WTC11 (cell line): ENCODE measurements around the gene SYNCRIP. TPM values are rescaled to one million over a fixed set of nuclear protein-coding genes. Genes with fewer than 3 reads are reported as not detected.

Source experiments
- ATAC-seq: fragments of 200-7000 bp; cut with Tn5 transposase; 2 replicates; pipeline ENCODE4 v1.10.0; 2021; ENCODE audit warnings: mild to moderate bottlenecking, moderate library complexity
- CTCF ChIA-PET: fragments of 300-600 bp; sonication (Branson Sonifier 250); formaldehyde crosslinking; loops from one replicate; lab custom pipeline; 2021; ENCODE audit warnings: antibody characterized with exemption; lab: Charles Lee
- POLR2A ChIA-PET: fragments of 350-600 bp; sonication (Branson Sonifier 250); formaldehyde crosslinking; loops from one replicate; lab custom pipeline; 2021; ENCODE audit warnings: antibody characterized with exemption; lab: Charles Lee
- DNase-seq: peaks from one replicate; pipeline ENCODE4 v3.0.0; 2021; ENCODE audit warnings: low spot score
- H3K27ac Mint-ChIP-seq: 2 replicates; pipeline ENCODE4 v1.8.0; 2021; ENCODE audit warnings: mixed read lengths
- H3K27me3 Mint-ChIP-seq: 2 replicates; pipeline ENCODE4 v1.8.0; 2021; ENCODE audit warnings: low read depth, mild to moderate bottlenecking, moderate library complexity, mixed read lengths
- H3K36me3 Mint-ChIP-seq: 2 replicates; pipeline ENCODE4 v1.8.0; 2021; ENCODE audit warnings: mixed read lengths
- H3K4me1 Mint-ChIP-seq: 2 replicates; pipeline ENCODE4 v1.8.0; 2022; ENCODE audit warnings: mixed read lengths
- H3K4me3 Mint-ChIP-seq: 2 replicates; pipeline ENCODE4 v1.8.0; 2021; ENCODE audit warnings: mild to moderate bottlenecking, moderate library complexity, mixed read lengths
- H3K9me3 Mint-ChIP-seq: 2 replicates; pipeline ENCODE4 v1.8.0; 2021; ENCODE audit warnings: mixed read lengths
- ATF1 ChIP-seq: sonication (generic); formaldehyde crosslinking; IDR thresholded peaks from 2 replicates; pipeline ENCODE4 v1.8.1; 2023; ENCODE audit warnings: mild to moderate bottlenecking, moderate library complexity, missing genetic modification reagents
- CBFB ChIP-seq: sonication (generic); formaldehyde crosslinking; IDR thresholded peaks from 2 replicates; pipeline ENCODE4 v1.8.1; 2022; ENCODE audit warnings: mild to moderate bottlenecking, low read depth, missing genetic modification reagents
- ELF4 ChIP-seq: sonication (generic); formaldehyde crosslinking; IDR thresholded peaks from 2 replicates; pipeline ENCODE4 v1.8.1; 2022; ENCODE audit warnings: low read depth, mild to moderate bottlenecking, moderate library complexity, missing genetic modification reagents
- EMX1 ChIP-seq: fragments of 250-450 bp; sonication (Bioruptor Pico); IDR thresholded peaks from 2 replicates; pipeline ENCODE4 v1.8.0; 2021; ENCODE audit warnings: mild to moderate bottlenecking
- HMGA2 ChIP-seq: fragments of 250-450 bp; sonication (Bioruptor Pico); IDR thresholded peaks from 2 replicates; pipeline ENCODE4 v1.4.0; 2021; ENCODE audit warnings: mild to moderate bottlenecking, moderate library complexity
- JAZF1 ChIP-seq: fragments of 250-450 bp; sonication (Bioruptor Pico); IDR thresholded peaks from 2 replicates; pipeline ENCODE4 v1.9.0; 2021; ENCODE audit warnings: moderate library complexity, mild to moderate bottlenecking, inconsistent platforms
- JUN ChIP-seq: sonication (generic); formaldehyde crosslinking; IDR thresholded peaks from 2 replicates; pipeline ENCODE4 v1.8.0; 2023; ENCODE audit warnings: mild to moderate bottlenecking, missing genetic modification reagents
- MXD4 ChIP-seq: fragments of 250-450 bp; sonication (Bioruptor Pico); IDR thresholded peaks from 2 replicates; pipeline ENCODE4 v1.8.0; 2021; ENCODE audit warnings: mild to moderate bottlenecking, moderate library complexity, borderline replicate concordance
- ZBTB21 ChIP-seq: sonication (generic); formaldehyde crosslinking; IDR thresholded peaks from 2 replicates; pipeline ENCODE4 v1.8.1; 2023; ENCODE audit warnings: mild to moderate bottlenecking, missing genetic modification reagents, borderline replicate concordance
- total RNA-seq: library from RNA; stranded (reverse); gene quantifications from 3 replicates; pipeline ENCODE4 v1.2.3, GENCODE V29; 2021
- TF ChIP-seq, protein P1 (sequence below): fragments of 250-450 bp; sonication (Bioruptor Pico); IDR thresholded peaks from 2 replicates; pipeline ENCODE4 v2.1.2; 2022; ENCODE audit warnings: mild to moderate bottlenecking, moderate library complexity
- TF ChIP-seq, protein P2 (sequence below): sonication (generic); formaldehyde crosslinking; IDR thresholded peaks from 2 replicates; pipeline ENCODE4 v1.8.1; 2023; ENCODE audit warnings: mild to moderate bottlenecking, missing genetic modification reagents, borderline replicate concordance
- TF ChIP-seq, protein P3 (sequence below): sonication (generic); formaldehyde crosslinking; IDR thresholded peaks from 2 replicates; pipeline ENCODE4 v1.8.1; 2022; ENCODE audit warnings: mild to moderate bottlenecking, missing genetic modification reagents, moderate library complexity, borderline replicate concordance
- TF ChIP-seq, protein P4 (sequence below): sonication (generic); formaldehyde crosslinking; IDR thresholded peaks from 2 replicates; pipeline ENCODE4 v1.8.0; 2023; ENCODE audit warnings: mild to moderate bottlenecking, missing genetic modification reagents
- TF ChIP-seq, protein P5 (sequence below): sonication (generic); formaldehyde crosslinking; IDR thresholded peaks from 2 replicates; pipeline ENCODE4 v1.8.1; 2023; ENCODE audit warnings: mild to moderate bottlenecking, missing genetic modification reagents, moderate library complexity
- TF ChIP-seq, protein P6 (sequence below): sonication (generic); formaldehyde crosslinking; IDR thresholded peaks from 2 replicates; pipeline ENCODE4 v1.8.1; 2023; ENCODE audit warnings: mild to moderate bottlenecking, missing genetic modification reagents
- TF ChIP-seq, protein P7 (sequence below): sonication (generic); formaldehyde crosslinking; conservative IDR thresholded peaks from 2 replicates; pipeline ENCODE4 v1.8.1; 2022; ENCODE audit warnings: mild to moderate bottlenecking, missing genetic modification reagents
- TF ChIP-seq, protein P8 (sequence below): fragments of 250-450 bp; sonication (Bioruptor Pico); IDR thresholded peaks from 2 replicates; pipeline ENCODE4 v1.9.0; 2021; ENCODE audit warnings: mild to moderate bottlenecking

SYNCRIP gene
- total RNA-seq, 1 experiment from 2014 or later: 150 TPM

DNA sequence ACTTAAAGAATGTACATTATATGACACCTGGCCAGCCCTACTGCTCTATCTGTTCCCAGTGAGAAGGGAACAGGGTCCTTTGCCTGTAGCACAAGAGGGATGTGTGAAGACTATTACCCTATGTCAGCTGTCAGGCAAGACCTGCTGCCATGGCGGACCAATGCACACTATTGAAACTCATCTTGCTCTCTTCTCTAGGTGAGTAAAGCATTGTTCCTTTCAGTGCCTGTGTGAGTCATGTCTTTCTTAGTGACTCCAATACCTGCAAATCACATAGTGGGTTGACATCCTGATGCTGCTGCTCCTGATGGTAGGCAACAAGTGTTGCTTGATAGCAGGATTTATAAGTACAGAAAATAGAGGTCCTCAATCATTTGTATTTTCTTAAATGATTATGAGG, 48.8 kb upstream of the SYNCRIP start:
- Mint-ChIP-seq H3K4me1 (no peaks in the 10 kb centered on the region), H3K9me3 (peaks cover 8% of the 10 kb centered on the region), H3K27me3 (no peaks in the 10 kb centered on the region), H3K36me3 (no peaks in the 10 kb centered on the region), H3K4me3 (no peak overlapping the region), H3K27ac (no peak overlapping the region)
- POLR2A ChIA-PET: interaction anchor here (0.5 kb wide), 1 partner anchor 49 kb away, joined by 3 read pairs; the partner anchor contains the start of gene SYNCRIP
- CTCF ChIA-PET: no interaction called here
- no peak for TF ChIP-seq HMGA2 (CRISPR knock-in tag)
- TF ChIP-seq, protein P1, sequence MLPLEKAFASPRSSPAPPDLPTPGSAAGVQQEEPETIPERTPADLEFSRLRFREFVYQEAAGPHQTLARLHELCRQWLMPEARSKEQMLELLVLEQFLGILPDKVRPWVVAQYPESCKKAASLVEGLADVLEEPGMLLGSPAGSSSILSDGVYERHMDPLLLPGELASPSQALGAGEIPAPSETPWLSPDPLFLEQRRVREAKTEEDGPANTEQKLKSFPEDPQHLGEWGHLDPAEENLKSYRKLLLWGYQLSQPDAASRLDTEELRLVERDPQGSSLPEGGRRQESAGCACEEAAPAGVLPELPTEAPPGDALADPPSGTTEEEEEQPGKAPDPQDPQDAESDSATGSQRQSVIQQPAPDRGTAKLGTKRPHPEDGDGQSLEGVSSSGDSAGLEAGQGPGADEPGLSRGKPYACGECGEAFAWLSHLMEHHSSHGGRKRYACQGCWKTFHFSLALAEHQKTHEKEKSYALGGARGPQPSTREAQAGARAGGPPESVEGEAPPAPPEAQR (CRISPR knock-in tag): no peak
- TF ChIP-seq, protein P2, sequence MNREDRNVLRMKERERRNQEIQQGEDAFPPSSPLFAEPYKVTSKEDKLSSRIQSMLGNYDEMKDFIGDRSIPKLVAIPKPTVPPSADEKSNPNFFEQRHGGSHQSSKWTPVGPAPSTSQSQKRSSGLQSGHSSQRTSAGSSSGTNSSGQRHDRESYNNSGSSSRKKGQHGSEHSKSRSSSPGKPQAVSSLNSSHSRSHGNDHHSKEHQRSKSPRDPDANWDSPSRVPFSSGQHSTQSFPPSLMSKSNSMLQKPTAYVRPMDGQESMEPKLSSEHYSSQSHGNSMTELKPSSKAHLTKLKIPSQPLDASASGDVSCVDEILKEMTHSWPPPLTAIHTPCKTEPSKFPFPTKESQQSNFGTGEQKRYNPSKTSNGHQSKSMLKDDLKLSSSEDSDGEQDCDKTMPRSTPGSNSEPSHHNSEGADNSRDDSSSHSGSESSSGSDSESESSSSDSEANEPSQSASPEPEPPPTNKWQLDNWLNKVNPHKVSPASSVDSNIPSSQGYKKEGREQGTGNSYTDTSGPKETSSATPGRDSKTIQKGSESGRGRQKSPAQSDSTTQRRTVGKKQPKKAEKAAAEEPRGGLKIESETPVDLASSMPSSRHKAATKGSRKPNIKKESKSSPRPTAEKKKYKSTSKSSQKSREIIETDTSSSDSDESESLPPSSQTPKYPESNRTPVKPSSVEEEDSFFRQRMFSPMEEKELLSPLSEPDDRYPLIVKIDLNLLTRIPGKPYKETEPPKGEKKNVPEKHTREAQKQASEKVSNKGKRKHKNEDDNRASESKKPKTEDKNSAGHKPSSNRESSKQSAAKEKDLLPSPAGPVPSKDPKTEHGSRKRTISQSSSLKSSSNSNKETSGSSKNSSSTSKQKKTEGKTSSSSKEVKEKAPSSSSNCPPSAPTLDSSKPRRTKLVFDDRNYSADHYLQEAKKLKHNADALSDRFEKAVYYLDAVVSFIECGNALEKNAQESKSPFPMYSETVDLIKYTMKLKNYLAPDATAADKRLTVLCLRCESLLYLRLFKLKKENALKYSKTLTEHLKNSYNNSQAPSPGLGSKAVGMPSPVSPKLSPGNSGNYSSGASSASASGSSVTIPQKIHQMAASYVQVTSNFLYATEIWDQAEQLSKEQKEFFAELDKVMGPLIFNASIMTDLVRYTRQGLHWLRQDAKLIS (CRISPR knock-in tag): no peak
- no peak for TF ChIP-seq CBFB (CRISPR knock-in tag)
- no peak for TF ChIP-seq ATF1
- TF ChIP-seq, protein P3, sequence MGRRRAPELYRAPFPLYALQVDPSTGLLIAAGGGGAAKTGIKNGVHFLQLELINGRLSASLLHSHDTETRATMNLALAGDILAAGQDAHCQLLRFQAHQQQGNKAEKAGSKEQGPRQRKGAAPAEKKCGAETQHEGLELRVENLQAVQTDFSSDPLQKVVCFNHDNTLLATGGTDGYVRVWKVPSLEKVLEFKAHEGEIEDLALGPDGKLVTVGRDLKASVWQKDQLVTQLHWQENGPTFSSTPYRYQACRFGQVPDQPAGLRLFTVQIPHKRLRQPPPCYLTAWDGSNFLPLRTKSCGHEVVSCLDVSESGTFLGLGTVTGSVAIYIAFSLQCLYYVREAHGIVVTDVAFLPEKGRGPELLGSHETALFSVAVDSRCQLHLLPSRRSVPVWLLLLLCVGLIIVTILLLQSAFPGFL (CRISPR knock-in tag): no peak
- TF ChIP-seq ZBTB21 (CRISPR knock-in tag): no peak
- TF ChIP-seq JUN: no peak
- TF ChIP-seq, protein P4, sequence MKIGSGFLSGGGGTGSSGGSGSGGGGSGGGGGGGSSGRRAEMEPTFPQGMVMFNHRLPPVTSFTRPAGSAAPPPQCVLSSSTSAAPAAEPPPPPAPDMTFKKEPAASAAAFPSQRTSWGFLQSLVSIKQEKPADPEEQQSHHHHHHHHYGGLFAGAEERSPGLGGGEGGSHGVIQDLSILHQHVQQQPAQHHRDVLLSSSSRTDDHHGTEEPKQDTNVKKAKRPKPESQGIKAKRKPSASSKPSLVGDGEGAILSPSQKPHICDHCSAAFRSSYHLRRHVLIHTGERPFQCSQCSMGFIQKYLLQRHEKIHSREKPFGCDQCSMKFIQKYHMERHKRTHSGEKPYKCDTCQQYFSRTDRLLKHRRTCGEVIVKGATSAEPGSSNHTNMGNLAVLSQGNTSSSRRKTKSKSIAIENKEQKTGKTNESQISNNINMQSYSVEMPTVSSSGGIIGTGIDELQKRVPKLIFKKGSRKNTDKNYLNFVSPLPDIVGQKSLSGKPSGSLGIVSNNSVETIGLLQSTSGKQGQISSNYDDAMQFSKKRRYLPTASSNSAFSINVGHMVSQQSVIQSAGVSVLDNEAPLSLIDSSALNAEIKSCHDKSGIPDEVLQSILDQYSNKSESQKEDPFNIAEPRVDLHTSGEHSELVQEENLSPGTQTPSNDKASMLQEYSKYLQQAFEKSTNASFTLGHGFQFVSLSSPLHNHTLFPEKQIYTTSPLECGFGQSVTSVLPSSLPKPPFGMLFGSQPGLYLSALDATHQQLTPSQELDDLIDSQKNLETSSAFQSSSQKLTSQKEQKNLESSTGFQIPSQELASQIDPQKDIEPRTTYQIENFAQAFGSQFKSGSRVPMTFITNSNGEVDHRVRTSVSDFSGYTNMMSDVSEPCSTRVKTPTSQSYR (CRISPR knock-in tag): no peak
- no peak for TF ChIP-seq MXD4
- no peak for DNase-seq
- ATAC-seq: no peak

DNA sequence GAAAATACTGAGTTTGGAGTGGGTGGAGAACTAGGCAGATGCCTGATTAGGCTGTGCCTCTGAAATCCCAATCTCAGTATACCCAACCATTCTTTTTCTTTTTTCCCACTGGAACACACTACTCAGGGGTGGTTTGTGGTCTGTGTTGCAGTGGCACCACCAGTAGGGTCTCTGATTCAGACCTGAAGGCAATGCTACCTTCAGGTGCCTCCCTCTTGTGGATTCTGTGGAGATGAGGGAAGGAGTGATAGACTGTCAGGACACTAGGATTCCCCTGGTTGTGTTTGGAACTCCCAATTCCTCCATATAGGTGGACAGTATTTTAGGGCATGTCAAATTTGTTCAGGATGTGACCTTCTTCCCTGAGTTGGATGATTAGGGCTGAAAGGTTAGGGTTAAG, 47.4 kb upstream of the SYNCRIP start:
- Mint-ChIP-seq H3K4me3 (no peak overlapping the region), H3K27me3 (no peaks in the 10 kb centered on the region), H3K9me3 (0 out of 2 replicates have a peak, but pooled peaks cover 3% of the 10 kb centered on the region), H3K4me1 (no peaks in the 10 kb centered on the region), H3K36me3 (no peaks in the 10 kb centered on the region), H3K27ac (no peak overlapping the region)
- POLR2A ChIA-PET: no interaction called here
- ATAC-seq: peak; percentile 71
- CTCF ChIA-PET: no interaction called here
- DNase-seq: no peak
- TF ChIP-seq, protein P5, sequence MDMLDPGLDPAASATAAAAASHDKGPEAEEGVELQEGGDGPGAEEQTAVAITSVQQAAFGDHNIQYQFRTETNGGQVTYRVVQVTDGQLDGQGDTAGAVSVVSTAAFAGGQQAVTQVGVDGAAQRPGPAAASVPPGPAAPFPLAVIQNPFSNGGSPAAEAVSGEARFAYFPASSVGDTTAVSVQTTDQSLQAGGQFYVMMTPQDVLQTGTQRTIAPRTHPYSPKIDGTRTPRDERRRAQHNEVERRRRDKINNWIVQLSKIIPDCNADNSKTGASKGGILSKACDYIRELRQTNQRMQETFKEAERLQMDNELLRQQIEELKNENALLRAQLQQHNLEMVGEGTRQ (CRISPR knock-in tag): no peak
- TF ChIP-seq, protein P6, sequence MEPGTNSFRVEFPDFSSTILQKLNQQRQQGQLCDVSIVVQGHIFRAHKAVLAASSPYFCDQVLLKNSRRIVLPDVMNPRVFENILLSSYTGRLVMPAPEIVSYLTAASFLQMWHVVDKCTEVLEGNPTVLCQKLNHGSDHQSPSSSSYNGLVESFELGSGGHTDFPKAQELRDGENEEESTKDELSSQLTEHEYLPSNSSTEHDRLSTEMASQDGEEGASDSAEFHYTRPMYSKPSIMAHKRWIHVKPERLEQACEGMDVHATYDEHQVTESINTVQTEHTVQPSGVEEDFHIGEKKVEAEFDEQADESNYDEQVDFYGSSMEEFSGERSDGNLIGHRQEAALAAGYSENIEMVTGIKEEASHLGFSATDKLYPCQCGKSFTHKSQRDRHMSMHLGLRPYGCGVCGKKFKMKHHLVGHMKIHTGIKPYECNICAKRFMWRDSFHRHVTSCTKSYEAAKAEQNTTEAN (CRISPR knock-in tag): no peak
- no peak for TF ChIP-seq JAZF1
- TF ChIP-seq, protein P7, sequence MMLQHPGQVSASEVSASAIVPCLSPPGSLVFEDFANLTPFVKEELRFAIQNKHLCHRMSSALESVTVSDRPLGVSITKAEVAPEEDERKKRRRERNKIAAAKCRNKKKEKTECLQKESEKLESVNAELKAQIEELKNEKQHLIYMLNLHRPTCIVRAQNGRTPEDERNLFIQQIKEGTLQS (CRISPR knock-in tag): no peak
- TF ChIP-seq EMX1 (CRISPR knock-in tag): no peak
- TF ChIP-seq, protein P8, sequence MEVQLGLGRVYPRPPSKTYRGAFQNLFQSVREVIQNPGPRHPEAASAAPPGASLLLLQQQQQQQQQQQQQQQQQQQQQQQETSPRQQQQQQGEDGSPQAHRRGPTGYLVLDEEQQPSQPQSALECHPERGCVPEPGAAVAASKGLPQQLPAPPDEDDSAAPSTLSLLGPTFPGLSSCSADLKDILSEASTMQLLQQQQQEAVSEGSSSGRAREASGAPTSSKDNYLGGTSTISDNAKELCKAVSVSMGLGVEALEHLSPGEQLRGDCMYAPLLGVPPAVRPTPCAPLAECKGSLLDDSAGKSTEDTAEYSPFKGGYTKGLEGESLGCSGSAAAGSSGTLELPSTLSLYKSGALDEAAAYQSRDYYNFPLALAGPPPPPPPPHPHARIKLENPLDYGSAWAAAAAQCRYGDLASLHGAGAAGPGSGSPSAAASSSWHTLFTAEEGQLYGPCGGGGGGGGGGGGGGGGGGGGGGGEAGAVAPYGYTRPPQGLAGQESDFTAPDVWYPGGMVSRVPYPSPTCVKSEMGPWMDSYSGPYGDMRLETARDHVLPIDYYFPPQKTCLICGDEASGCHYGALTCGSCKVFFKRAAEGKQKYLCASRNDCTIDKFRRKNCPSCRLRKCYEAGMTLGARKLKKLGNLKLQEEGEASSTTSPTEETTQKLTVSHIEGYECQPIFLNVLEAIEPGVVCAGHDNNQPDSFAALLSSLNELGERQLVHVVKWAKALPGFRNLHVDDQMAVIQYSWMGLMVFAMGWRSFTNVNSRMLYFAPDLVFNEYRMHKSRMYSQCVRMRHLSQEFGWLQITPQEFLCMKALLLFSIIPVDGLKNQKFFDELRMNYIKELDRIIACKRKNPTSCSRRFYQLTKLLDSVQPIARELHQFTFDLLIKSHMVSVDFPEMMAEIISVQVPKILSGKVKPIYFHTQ (CRISPR knock-in tag): no peak
- no peak for TF ChIP-seq ELF4 (CRISPR knock-in tag)
